Epithelial cell of esophagus (primary cell): Measurements from ENCODE around the gene RCAN2.

Source experiments
- DNase-seq: peaks from one replicate; pipeline ENCODE4 v3.0.0; 2010; ENCODE audit warnings: low read depth
- H3K4me3 ChIP-seq: 2 replicates; pipeline ENCODE4 v1.5.1; 2011; ENCODE audit warnings: mild to moderate bottlenecking, low read length, control low read depth
- TF ChIP-seq, protein P1 (sequence below): IDR thresholded peaks from 2 replicates; pipeline ENCODE4 v1.5.1; 2011; ENCODE audit warnings: low read depth, mild to moderate bottlenecking, low read length, control low read depth, inconsistent platforms; ENCODE audit not compliant: insufficient read depth; ENCODE audit errors: missing control alignments

The RCAN2 gene

DNA sequence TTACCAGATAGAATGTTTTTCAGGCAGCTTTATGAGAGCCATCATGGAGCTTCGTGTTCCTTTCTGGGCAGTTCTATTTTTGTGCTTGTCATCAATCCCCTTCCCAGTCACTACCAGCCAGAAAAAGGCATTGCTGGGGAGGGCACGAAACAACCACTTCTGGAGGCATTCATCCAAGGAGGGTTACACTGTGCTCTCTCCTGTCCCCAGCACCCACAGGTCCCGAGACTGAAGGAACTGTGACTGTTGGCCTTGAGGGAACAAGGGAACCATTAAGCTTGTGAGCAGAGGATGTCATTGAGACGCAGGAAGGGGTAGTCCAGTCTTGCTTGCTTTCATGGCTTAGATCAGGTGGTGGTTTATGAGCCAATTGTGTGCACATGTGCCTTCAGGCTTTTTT is 300.4 kb downstream of the RCAN2 start:
- no peak for DNase-seq
- TF ChIP-seq, protein P1, sequence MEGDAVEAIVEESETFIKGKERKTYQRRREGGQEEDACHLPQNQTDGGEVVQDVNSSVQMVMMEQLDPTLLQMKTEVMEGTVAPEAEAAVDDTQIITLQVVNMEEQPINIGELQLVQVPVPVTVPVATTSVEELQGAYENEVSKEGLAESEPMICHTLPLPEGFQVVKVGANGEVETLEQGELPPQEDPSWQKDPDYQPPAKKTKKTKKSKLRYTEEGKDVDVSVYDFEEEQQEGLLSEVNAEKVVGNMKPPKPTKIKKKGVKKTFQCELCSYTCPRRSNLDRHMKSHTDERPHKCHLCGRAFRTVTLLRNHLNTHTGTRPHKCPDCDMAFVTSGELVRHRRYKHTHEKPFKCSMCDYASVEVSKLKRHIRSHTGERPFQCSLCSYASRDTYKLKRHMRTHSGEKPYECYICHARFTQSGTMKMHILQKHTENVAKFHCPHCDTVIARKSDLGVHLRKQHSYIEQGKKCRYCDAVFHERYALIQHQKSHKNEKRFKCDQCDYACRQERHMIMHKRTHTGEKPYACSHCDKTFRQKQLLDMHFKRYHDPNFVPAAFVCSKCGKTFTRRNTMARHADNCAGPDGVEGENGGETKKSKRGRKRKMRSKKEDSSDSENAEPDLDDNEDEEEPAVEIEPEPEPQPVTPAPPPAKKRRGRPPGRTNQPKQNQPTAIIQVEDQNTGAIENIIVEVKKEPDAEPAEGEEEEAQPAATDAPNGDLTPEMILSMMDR: no peak
- no peak overlapping the region for H3K4me3 ChIP-seq

DNA sequence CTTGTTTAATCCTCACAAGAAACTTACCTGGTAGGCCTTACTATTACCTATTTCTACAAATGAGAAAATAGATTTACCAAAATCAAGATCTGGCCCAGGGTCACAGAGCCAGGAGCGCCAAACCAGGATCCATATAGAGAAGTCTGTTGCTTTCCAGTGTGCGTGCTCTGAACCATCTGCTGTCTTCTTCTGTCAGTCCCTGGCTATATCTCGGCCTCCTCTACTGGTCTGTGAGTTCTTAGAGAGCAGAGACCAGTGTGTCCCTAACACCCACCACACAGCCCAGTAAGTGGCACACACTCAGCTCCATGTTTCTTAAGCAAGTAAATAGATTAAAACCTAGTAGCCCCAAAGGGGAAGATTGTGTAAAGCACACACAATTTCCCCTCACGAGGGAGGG is 301.5 kb downstream of the RCAN2 start:
- TF ChIP-seq, protein P1: no peak
- no peak overlapping the region for H3K4me3 ChIP-seq
- DNase-seq: no peak

DNA sequence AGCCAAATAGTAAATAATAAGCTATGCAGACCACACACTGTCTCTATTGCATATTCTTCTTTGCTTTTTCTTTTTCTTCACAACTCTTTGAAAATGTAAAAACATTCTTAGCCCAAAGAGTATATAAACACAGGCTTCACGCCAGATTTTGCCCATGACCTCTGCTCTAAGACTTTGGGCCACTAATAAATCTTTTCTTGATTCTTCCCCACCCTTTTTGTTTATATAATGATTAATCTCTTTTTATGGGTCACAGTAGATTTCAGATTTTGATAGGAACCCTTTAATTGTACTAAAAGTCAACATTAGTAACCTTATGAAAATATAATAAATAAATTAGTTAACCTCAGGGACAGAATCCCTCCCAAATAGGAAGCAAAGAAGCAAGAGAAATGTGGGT is 304.7 kb downstream of the RCAN2 start:
- DNase-seq: no peak

DNA sequence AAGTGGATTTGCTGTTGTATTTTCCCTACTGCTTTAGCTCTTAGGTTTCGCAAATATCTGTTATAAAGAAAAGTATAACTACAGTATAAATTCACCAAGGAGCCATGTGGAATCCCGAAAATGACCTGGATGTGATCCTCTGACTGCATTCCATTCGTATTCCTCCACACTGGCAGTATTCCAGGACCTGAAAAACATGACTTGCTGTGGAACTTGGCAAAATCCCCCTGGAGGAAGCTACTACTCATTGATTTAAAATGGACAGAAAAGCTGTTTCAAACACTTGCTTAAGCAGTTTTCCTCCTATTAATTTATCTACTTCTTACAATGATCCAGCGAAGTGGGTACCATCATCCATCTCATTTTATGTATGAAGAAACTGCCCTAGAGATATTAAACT is 307.1 kb downstream of the RCAN2 start:
- TF ChIP-seq, protein P1: no peak
- no peak overlapping the region for H3K4me3 ChIP-seq
- peak; percentile 50 for DNase-seq

More for the DNA sequence above, 304.7 kb downstream of the RCAN2 start:
- no peak overlapping the region for H3K4me3 ChIP-seq
- TF ChIP-seq, protein P1: no peak

DNA sequence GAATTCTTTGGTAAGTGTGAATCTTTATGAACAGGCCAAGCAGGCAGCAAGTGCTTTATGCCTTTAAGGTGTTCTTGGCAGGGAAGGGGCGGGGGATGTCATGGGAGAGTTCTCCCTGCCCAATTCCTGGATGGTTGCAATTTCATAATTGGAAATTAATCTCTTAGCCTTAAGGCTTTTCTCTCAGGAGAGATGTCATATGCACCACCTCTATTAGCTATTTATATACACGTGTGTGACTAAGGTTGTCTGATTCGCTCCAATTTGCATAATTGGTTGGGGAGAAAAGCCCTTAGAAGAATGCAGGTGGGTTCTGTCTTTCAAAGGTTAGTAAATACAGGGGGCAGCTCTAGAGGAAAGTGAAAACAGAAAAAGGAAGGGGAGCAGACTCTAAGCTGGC is 315.3 kb downstream of the RCAN2 start:
- peak; percentile 27 for DNase-seq
- TF ChIP-seq, protein P1: no peak
- H3K4me3 ChIP-seq: no peak overlapping the region

DNA sequence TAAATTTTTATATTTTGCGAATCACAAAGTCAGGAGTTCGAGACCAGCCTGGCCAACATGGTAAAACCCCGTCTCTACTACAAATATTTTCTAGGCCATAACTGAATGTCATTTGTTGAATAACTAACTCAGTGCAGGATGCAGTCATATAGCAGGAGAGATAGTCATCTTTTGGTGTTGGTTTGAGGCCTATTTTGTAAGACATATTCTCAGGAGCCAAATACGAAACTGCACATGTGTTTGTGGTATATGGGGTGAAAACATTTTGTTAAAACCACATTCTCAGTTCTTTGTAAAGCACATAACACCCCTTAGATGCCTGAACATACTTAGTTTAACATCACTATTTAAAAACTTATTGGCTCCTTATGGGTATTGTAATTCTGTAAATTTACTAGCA is 315.8 kb downstream of the RCAN2 start:
- TF ChIP-seq, protein P1: no peak
- no peak for DNase-seq
- no peak overlapping the region for H3K4me3 ChIP-seq

DNA sequence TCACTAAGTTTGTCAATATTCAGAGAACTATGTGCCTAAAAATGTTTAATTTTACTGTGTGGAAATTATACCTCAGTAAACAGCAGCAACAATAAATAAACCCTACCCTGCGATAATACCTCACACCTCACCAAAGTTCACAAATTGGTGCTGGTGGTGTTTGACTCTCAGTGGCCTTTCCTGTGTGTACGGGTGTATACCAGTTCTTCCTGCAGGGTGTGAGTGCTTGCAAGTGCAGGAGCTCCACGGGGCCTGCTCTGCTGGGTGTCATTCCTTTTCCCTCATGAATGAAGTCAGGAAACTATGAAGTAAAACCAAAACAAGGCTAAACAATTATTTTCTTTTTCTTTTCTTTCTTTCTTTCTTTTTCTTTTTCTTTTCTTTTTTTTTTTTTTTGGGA is 316.3 kb downstream of the RCAN2 start:
- H3K4me3 ChIP-seq: no peak overlapping the region
- TF ChIP-seq, protein P1: no peak
- no peak for DNase-seq
